Fibroblast of lung (primary cell): ENCODE measurements around the gene SRPRB. TPM values are rescaled to one million over a fixed set of nuclear protein-coding genes. Genes with fewer than 3 reads are reported as not detected.

Experiments
- DNase-seq, 2 donors: peaks; one replicate each; pipeline versions ENCODE4 v3.0.0 to v3.0.0-alpha.2; 2010; ENCODE audit warnings: low read depth in 2 of 2
- H2AFZ ChIP-seq: 2 replicates; pipeline ENCODE4 v1.5.1; 2012; ENCODE audit warnings: low read length, control low read depth, inconsistent platforms
- H3K27ac ChIP-seq: 2 replicates; pipeline ENCODE4 v1.5.1; 2011; ENCODE audit warnings: low read length, control low read depth; ENCODE audit not compliant: insufficient read depth
- H3K27me3 ChIP-seq: 2 replicates; pipeline ENCODE4 v1.5.1; 2011; ENCODE audit warnings: mild to moderate bottlenecking, low read length; ENCODE audit not compliant: control insufficient read depth, insufficient read depth
- H3K36me3 ChIP-seq: 2 replicates; pipeline ENCODE4 v1.5.1; 2011; ENCODE audit warnings: low read length; ENCODE audit not compliant: control insufficient read depth, insufficient read depth
- H3K4me1 ChIP-seq: 2 replicates; pipeline ENCODE4 v1.5.1; 2011; ENCODE audit warnings: low read length; ENCODE audit not compliant: control insufficient read depth, insufficient read depth; ENCODE audit errors: extremely low read depth
- H3K4me2 ChIP-seq: 2 replicates; pipeline ENCODE4 v1.5.1; 2011; ENCODE audit warnings: low read length, control low read depth; ENCODE audit not compliant: insufficient read depth; ENCODE audit errors: extremely low read depth
- H3K4me3 ChIP-seq, 4 experiments: fragments of 200-600 bp in 1 of 4; sonication (generic) in 1 of 4; replicated peaks in 1 of 4; 2 replicates each; pipeline ENCODE4 v1.5.1; 2011 to 2016; ENCODE audit warnings: low read length in 4 of 4, low read depth in 3 of 4, mild to moderate bottlenecking in 3 of 4, control low read depth in 2 of 4, inconsistent platforms in 1 of 4, mixed read lengths in 1 of 4; ENCODE audit not compliant: insufficient read depth in 1 of 4; ENCODE audit errors: control extremely low read depth in 1 of 4
- H3K79me2 ChIP-seq: 2 replicates; pipeline ENCODE4 v1.5.1; 2012; ENCODE audit warnings: mild to moderate bottlenecking, low read length, inconsistent platforms; ENCODE audit not compliant: control insufficient read depth, insufficient read depth
- H3K9ac ChIP-seq: 2 replicates; pipeline ENCODE4 v1.5.1; 2011; ENCODE audit warnings: mild to moderate bottlenecking, low read length, control low read depth; ENCODE audit not compliant: insufficient read depth
- H3K9me3 ChIP-seq: 2 replicates; pipeline ENCODE4 v1.5.1; 2012; ENCODE audit warnings: low read depth, low read length; ENCODE audit not compliant: control insufficient read depth, insufficient read depth
- H4K20me1 ChIP-seq: 2 replicates; pipeline ENCODE4 v1.5.1; 2011; ENCODE audit warnings: low read length; ENCODE audit not compliant: control insufficient read depth, insufficient read depth; ENCODE audit errors: extremely low read depth
- EZH2 ChIP-seq: IDR thresholded peaks from 2 replicates; pipeline ENCODE4 v1.5.1; 2012; ENCODE audit warnings: low read length, control low read depth, mild to moderate bottlenecking; ENCODE audit errors: missing control alignments
- polyA plus RNA-seq, 2 donors: library from polyadenylated mRNA; depleted of rRNA in 1 of 2; stranded (reverse) in 1 of 2; unstranded in 1 of 2; fragments of >200 nt; gene quantifications; 2 replicates each; pipeline ENCODE4 v1.2.1, GENCODE V29; 2011 to 2012; ENCODE audit warnings: missing spikeins in 1 of 2
- total RNA-seq: library from RNA; depleted of rRNA; stranded (reverse); fragments of >200 nt; gene quantifications from 2 replicates; pipeline ENCODE4 v1.2.1, GENCODE V29; 2014
- TF ChIP-seq, protein P1 (sequence below), 2 donors: IDR thresholded peaks in 1 of 2; conservative IDR thresholded peaks in 1 of 2; 1 replicate in 1 of 2; 2 replicates in 1 of 2; pipeline ENCODE4 v1.5.1; 2011 to 2012; ENCODE audit warnings: low read length in 2 of 2, control low read depth in 1 of 2, inconsistent platforms in 1 of 2, low read depth in 1 of 2, mild to moderate bottlenecking in 1 of 2

Gene SRPRB
- total and polyA plus RNA-seq, 2 donors (not counting 1 experiment from before 2014, with no cell fraction given): 63.1 to 69.2 TPM

GRCh38 chr3:133837487-133838295 is 32.1 kb downstream of the SRPRB start:
- Histone ChIP-seq H3K9me3 (no peaks in the 10 kb centered on the region), H3K27ac (no peak overlapping the region), H3K36me3 (no peaks in the 10 kb centered on the region), H3K9ac (no peak overlapping the region), H3K79me2 (no peaks in the 10 kb centered on the region), H3K27me3 (peaks cover 2% of the 10 kb centered on the region), H3K4me3 (no peak overlapping the region), H4K20me1 (no peaks in the 10 kb centered on the region), H3K4me1 (no peaks in the 10 kb centered on the region), H3K4me2 (no peak overlapping the region), H2AFZ (no peak overlapping the region)
- no peak for DNase-seq
- TF ChIP-seq EZH2: no peak
- TF ChIP-seq, protein P1, sequence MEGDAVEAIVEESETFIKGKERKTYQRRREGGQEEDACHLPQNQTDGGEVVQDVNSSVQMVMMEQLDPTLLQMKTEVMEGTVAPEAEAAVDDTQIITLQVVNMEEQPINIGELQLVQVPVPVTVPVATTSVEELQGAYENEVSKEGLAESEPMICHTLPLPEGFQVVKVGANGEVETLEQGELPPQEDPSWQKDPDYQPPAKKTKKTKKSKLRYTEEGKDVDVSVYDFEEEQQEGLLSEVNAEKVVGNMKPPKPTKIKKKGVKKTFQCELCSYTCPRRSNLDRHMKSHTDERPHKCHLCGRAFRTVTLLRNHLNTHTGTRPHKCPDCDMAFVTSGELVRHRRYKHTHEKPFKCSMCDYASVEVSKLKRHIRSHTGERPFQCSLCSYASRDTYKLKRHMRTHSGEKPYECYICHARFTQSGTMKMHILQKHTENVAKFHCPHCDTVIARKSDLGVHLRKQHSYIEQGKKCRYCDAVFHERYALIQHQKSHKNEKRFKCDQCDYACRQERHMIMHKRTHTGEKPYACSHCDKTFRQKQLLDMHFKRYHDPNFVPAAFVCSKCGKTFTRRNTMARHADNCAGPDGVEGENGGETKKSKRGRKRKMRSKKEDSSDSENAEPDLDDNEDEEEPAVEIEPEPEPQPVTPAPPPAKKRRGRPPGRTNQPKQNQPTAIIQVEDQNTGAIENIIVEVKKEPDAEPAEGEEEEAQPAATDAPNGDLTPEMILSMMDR (conservative IDR thresholded peaks at IDR 0.05 in 1 of 2, IDR thresholded peaks at IDR 0.05 in 1 of 2; ENCODE audit: low read depth in 1 of 2, low read length in 2 of 2): no peak

GRCh38 chr3:133838296-133838789 is 32.7 kb downstream of the SRPRB start:
- H3K27ac ChIP-seq: no peak overlapping the region
- H3K36me3 ChIP-seq: no peaks in the 10 kb centered on the region
- H3K9me3 ChIP-seq: no peaks in the 10 kb centered on the region
- H3K4me1 ChIP-seq: peaks cover 2% of the 10 kb centered on the region
- no peak overlapping the region for H2AFZ ChIP-seq
- H3K9ac ChIP-seq: no peak overlapping the region
- no peak for DNase-seq
- peaks cover 2% of the 10 kb centered on the region for H3K27me3 ChIP-seq
- no peak overlapping the region for H3K4me3 ChIP-seq
- H3K79me2 ChIP-seq: no peaks in the 10 kb centered on the region
- TF ChIP-seq EZH2: no peak
- TF ChIP-seq, protein P1 (conservative IDR thresholded peaks at IDR 0.05 in 1 of 2, IDR thresholded peaks at IDR 0.05 in 1 of 2; ENCODE audit: low read depth in 1 of 2, low read length in 2 of 2): no peak
- no peaks in the 10 kb centered on the region for H4K20me1 ChIP-seq
- no peak overlapping the region for H3K4me2 ChIP-seq

- Histone ChIP-seq H3K4me1 (peaks cover 4% of the 10 kb centered on the region), H3K36me3 (no peaks in the 10 kb centered on the region), H3K4me3 (no peak overlapping the region), H2AFZ (no peak overlapping the region), H3K9ac (no peak overlapping the region), H3K79me2 (no peaks in the 10 kb centered on the region), H3K4me2 (no peak overlapping the region), H3K9me3 (no peaks in the 10 kb centered on the region), H4K20me1 (no peaks in the 10 kb centered on the region), H3K27me3 (peaks cover 2% of the 10 kb centered on the region), H3K27ac (no peak overlapping the region)
- TF ChIP-seq, protein P1 (conservative IDR thresholded peaks at IDR 0.05 in 1 of 2, IDR thresholded peaks at IDR 0.05 in 1 of 2; ENCODE audit: low read depth in 1 of 2, low read length in 2 of 2): no peak
- no peak for TF ChIP-seq EZH2
- DNase-seq: no peak
Measured at GRCh38 chr3:133838916-133839800, 33.5 kb downstream of the SRPRB start.
